Right lobe of liver (tissue), 4 donors: ENCODE measurements around the gene CFAP92.
A peak's percentile ranks its signal among the peaks of the same experiment; 100 is the strongest.

Experiments used
- CTCF ChIP-seq, 4 donors: fragments of 200-600 bp in 3 of 4; fragments of 450-650 bp in 1 of 4; IDR thresholded peaks; one replicate each; pipeline versions ENCODE4 v1.5.1 to v1.8.0; 2016 to 2022; ENCODE audit warnings: antibody characterized with exemption in 4 of 4, mild to moderate bottlenecking in 2 of 4
- POLR2A ChIP-seq: fragments of 450-650 bp; IDR thresholded peaks from one replicate; pipeline ENCODE4 v1.6.1; 2017; ENCODE audit warnings: antibody characterized with exemption, mild to moderate bottlenecking
- donor health status: DM: no; HTN: no; CAD: no.
- donor health status: DM: no; HTN: no; CAD: no.
- donor health status: DM: no; HTN: yes; CAD: no.

GRCh38 chr3:129003578-129004112, 9.8 kb upstream of the CFAP92 start:
- TF ChIP-seq CTCF (IDR thresholded peaks at IDR 0.05) (peak; percentile 23 to 64 (median 38)), POLR2A (no peak)
